ENCODE results near the gene OR5M11.

DNA sequence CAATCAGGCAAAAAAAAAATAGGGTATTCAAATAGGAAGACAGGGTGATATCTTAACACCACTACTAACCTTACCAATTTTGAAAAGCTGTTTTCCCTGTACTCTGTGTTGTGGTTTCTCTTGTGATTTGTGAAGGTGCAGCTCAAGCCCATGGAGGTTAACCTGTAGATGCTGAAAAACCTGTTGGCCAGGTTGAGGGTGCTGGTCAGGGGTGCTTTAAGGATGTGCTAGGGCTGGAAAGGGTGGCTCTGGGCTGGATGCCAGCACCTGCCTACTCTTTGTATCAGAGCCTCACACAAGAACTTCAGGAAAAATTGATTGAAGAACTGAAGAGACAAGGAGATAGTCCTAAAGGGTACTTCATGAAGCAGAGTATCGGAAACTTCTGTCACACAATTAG is 33.6 kb downstream of the OR5M11 start:
- TF ChIP-seq SP1 (IDR thresholded peaks at IDR 0.05; ENCODE audit: low read depth) (no peak), POLR2AphosphoS5 (IDR thresholded peaks at IDR 0.05; ENCODE audit: low read depth, low read length) (no peak), CTCF (IDR thresholded peaks at IDR 0.05 in 2 of 3, conservative IDR thresholded peaks at IDR 0.05 in 1 of 3; ENCODE audit: borderline replicate concordance in 1 of 3, insufficient read depth in 1 of 3, low read depth in 2 of 3, low read length in 2 of 3) (no peak), POLR2A (IDR thresholded peaks at IDR 0.05; ENCODE audit: borderline replicate concordance, extremely low read depth, insufficient read depth, insufficient read length) (no peak)

Measured in HCT116 (cell line).